ENCODE results near the gene ITK. TPM values are rescaled to one million over a fixed set of nuclear protein-coding genes. Genes with fewer than 3 reads are reported as not detected.
A peak's percentile ranks its signal among the peaks of the same experiment; 100 is the strongest.

Gene ITK
- total RNA-seq, 3 donors from 2014 or later (not counting 1 experiment from before 2014, with no cell fraction given): 153 to 188 (median 186) TPM

DNA sequence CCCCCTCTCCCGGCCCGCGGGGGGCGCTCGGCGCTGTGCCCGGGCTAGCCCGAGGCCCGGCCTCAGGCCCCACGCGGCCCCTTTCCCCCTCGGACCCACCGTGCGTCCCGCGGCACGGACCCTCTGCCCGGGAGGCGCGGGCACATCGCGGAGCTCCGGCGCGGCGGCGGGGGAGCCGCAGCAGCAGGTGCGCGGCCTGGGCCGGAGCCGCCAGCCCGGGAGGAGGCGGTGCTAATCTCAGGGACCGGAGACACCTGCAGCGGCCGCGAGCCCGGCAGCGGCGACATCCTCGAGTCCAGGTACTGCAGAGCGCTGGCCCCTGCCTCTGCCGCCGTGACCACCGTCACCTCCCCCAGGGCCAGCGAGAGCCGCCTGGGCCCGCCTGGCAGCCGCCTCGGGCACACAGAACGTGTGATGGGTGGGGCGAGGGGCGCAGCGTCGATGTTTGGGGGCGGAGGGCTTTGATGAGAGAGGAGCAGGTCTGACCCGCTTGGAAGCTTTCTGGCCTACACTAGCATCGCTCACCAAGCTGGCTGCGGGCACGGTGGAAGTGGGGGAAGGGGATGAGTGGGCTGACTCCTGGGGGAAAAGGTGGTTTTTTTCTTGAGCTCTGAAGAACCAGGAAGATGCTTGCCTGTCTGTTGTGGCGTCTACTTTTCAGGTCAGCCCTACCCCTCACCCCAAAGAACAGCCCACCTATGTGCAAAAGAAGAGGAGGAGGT, 85.8 kb downstream of the ITK start:
- peak; percentile 37 to 53 (median 37) for ATAC-seq
- Mint-ChIP-seq H3K9me3 (no peaks in the 10 kb centered on the region), H3K4me3 (peak overlapping the region; percentile 81), H3K27me3 (ENCODE audit: low read depth in 2 of 2) (no peaks in the 10 kb centered on the region), H3K27ac (peak overlapping the region; percentile 93 to 99), H3K36me3 (no peaks in the 10 kb centered on the region), H3K4me1 (peaks cover 70 to 77% of the 10 kb centered on the region in 2 donors)
- TF ChIP-seq, protein P1, sequence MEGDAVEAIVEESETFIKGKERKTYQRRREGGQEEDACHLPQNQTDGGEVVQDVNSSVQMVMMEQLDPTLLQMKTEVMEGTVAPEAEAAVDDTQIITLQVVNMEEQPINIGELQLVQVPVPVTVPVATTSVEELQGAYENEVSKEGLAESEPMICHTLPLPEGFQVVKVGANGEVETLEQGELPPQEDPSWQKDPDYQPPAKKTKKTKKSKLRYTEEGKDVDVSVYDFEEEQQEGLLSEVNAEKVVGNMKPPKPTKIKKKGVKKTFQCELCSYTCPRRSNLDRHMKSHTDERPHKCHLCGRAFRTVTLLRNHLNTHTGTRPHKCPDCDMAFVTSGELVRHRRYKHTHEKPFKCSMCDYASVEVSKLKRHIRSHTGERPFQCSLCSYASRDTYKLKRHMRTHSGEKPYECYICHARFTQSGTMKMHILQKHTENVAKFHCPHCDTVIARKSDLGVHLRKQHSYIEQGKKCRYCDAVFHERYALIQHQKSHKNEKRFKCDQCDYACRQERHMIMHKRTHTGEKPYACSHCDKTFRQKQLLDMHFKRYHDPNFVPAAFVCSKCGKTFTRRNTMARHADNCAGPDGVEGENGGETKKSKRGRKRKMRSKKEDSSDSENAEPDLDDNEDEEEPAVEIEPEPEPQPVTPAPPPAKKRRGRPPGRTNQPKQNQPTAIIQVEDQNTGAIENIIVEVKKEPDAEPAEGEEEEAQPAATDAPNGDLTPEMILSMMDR (IDR thresholded peaks at IDR 0.05): no peak
- Histone ChIP-seq H3K27me3 (ENCODE audit: control insufficient read depth, insufficient read depth, low read length) (no peaks in the 10 kb centered on the region), H3K36me3 (ENCODE audit: control insufficient read depth, insufficient read depth, low read length) (peaks cover 5% of the 10 kb centered on the region), H3K4me1 (ENCODE audit: control insufficient read depth, insufficient read depth, low read length) (peaks cover 63% of the 10 kb centered on the region), H3K9me3 (ENCODE audit: control insufficient read depth, insufficient read depth, low read length) (no peaks in the 10 kb centered on the region), H3K4me3 (ENCODE audit: low read length) (peak overlapping the region; percentile 55), H3K27ac (ENCODE audit: low read length) (peak overlapping the region; percentile 86)
- intact Hi-C loops (cut with micrococcal nuclease): no loop called here
- WGBS (ENCODE audit: insufficient coverage): under 1% methylated on average over 61 of the region's 62 CpGs
- peak; percentile 54 to 63 for DNase-seq

- DNase-seq: no peak
- TF ChIP-seq, protein P1 (IDR thresholded peaks at IDR 0.05): no peak
- ATAC-seq: no peak
- no peaks in the 10 kb centered on the region for H3K36me3 Mint-ChIP-seq
- H3K27ac Mint-ChIP-seq: peak overlapping the region; percentile 93 to 99
- H3K4me1 Mint-ChIP-seq: peaks cover 76 to 83% of the 10 kb centered on the region in 2 donors
- peak overlapping the region; percentile 86 for H3K27ac ChIP-seq (ENCODE audit: low read length)
- peaks cover 69% of the 10 kb centered on the region for H3K4me1 ChIP-seq (ENCODE audit: control insufficient read depth, insufficient read depth, low read length)
- WGBS (ENCODE audit: insufficient coverage): 15% methylated on average over 3 of the region's 3 CpGs
- H3K36me3 ChIP-seq (ENCODE audit: control insufficient read depth, insufficient read depth, low read length): peaks cover 5% of the 10 kb centered on the region
- H3K9me3 ChIP-seq (ENCODE audit: control insufficient read depth, insufficient read depth, low read length): no peaks in the 10 kb centered on the region
- no peaks in the 10 kb centered on the region for H3K27me3 ChIP-seq (ENCODE audit: control insufficient read depth, insufficient read depth, low read length)
- intact Hi-C loops (cut with micrococcal nuclease): no loop called here
- no peaks in the 10 kb centered on the region for H3K9me3 Mint-ChIP-seq
- peak overlapping the region; percentile 55 for H3K4me3 ChIP-seq (ENCODE audit: low read length)
- H3K27me3 Mint-ChIP-seq (ENCODE audit: low read depth in 2 of 2): no peaks in the 10 kb centered on the region
- H3K4me3 Mint-ChIP-seq: peak overlapping the region; percentile 81
Observed at GRCh38 chr5:157267025-157267424, 86.4 kb downstream of the ITK start.

DNA sequence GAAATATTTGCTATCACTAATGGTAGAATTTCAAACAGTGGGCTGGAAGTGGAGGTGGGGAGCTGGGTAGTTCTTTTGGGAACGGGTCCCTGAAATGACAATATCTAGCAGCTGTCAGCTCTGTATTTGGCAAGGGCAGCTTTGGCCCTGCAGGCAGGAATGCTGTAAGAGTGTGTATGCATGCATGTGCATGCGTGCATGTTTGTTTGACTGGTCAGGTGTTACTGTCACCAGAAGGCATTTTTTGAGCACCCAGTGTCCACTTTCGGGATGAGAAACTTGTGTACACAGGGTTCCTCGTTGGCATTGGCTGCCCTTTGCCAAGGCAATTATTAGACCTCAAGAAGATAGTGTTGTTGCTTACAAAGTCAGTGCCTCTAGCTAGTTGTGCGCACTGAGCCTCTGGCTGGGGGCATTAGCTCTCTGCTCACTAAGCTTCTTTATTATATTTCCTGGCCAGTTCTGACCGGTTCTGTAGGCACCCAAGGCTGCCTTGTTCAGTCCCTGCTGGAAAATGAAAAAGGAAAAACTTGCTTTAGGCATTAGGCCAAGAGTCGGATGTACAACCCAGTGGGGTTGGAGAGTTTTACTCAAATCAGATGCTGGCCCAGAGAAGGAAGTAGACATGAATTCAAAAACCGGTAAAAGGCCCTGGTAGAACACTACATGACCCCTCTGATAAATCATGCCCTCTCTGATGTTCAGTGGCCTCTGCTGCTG, 87.3 kb downstream of the ITK start:
- Mint-ChIP-seq H3K36me3 (no peaks in the 10 kb centered on the region), H3K9me3 (no peaks in the 10 kb centered on the region), H3K27ac (peak overlapping the region; percentile 93 to 99), H3K27me3 (ENCODE audit: low read depth in 2 of 2) (no peaks in the 10 kb centered on the region), H3K4me3 (peak overlapping the region; percentile 81), H3K4me1 (peaks cover 85 to 91% of the 10 kb centered on the region in 2 donors)
- H3K4me3 ChIP-seq (ENCODE audit: low read length): no peak overlapping the region
- intact Hi-C loops (cut with micrococcal nuclease): no loop called here
- no peaks in the 10 kb centered on the region for H3K9me3 ChIP-seq (ENCODE audit: control insufficient read depth, insufficient read depth, low read length)
- H3K27me3 ChIP-seq (ENCODE audit: control insufficient read depth, insufficient read depth, low read length): no peaks in the 10 kb centered on the region
- peaks cover 78% of the 10 kb centered on the region for H3K4me1 ChIP-seq (ENCODE audit: control insufficient read depth, insufficient read depth, low read length)
- ATAC-seq (no peak), DNase-seq (no peak)
- H3K36me3 ChIP-seq (ENCODE audit: control insufficient read depth, insufficient read depth, low read length): peaks cover 5% of the 10 kb centered on the region
- 51% methylated on average over 8 of the region's 8 CpGs for WGBS (ENCODE audit: insufficient coverage)
- peak overlapping the region; percentile 86 for H3K27ac ChIP-seq (ENCODE audit: low read length)
- TF ChIP-seq, protein P1 (IDR thresholded peaks at IDR 0.05): no peak

Measured in natural killer cell (primary cell).